WTC11 (cell line): ENCODE results near the gene S100A5. TPM values are rescaled to one million over a fixed set of nuclear protein-coding genes. Genes with fewer than 3 reads are reported as not detected.
A peak's percentile ranks its signal among the peaks of the same experiment; 100 is the strongest.

Source experiments
- ATAC-seq: fragments of 200-7000 bp; cut with Tn5 transposase; 2 replicates; pipeline ENCODE4 v1.10.0; 2021; ENCODE audit warnings: mild to moderate bottlenecking, moderate library complexity
- CTCF ChIA-PET: fragments of 300-600 bp; sonication (Branson Sonifier 250); formaldehyde crosslinking; loops from one replicate; lab custom pipeline; 2021; ENCODE audit warnings: antibody characterized with exemption; lab: Charles Lee
- POLR2A ChIA-PET: fragments of 350-600 bp; sonication (Branson Sonifier 250); formaldehyde crosslinking; loops from one replicate; lab custom pipeline; 2021; ENCODE audit warnings: antibody characterized with exemption; lab: Charles Lee
- DNase-seq: peaks from one replicate; pipeline ENCODE4 v3.0.0; 2021; ENCODE audit warnings: low spot score
- H3K27ac Mint-ChIP-seq: 2 replicates; pipeline ENCODE4 v1.8.0; 2021; ENCODE audit warnings: mixed read lengths
- H3K27me3 Mint-ChIP-seq: 2 replicates; pipeline ENCODE4 v1.8.0; 2021; ENCODE audit warnings: low read depth, mild to moderate bottlenecking, moderate library complexity, mixed read lengths
- H3K36me3 Mint-ChIP-seq: 2 replicates; pipeline ENCODE4 v1.8.0; 2021; ENCODE audit warnings: mixed read lengths
- H3K4me1 Mint-ChIP-seq: 2 replicates; pipeline ENCODE4 v1.8.0; 2022; ENCODE audit warnings: mixed read lengths
- H3K4me3 Mint-ChIP-seq: 2 replicates; pipeline ENCODE4 v1.8.0; 2021; ENCODE audit warnings: mild to moderate bottlenecking, moderate library complexity, mixed read lengths
- H3K9me3 Mint-ChIP-seq: 2 replicates; pipeline ENCODE4 v1.8.0; 2021; ENCODE audit warnings: mixed read lengths
- CDX4 ChIP-seq: fragments of 250-450 bp; sonication (Bioruptor Pico); IDR thresholded peaks from 2 replicates; pipeline ENCODE4 v1.9.0; 2021; ENCODE audit warnings: moderate library complexity, mild to moderate bottlenecking, inconsistent platforms, borderline replicate concordance
- CREB1 ChIP-seq: sonication (generic); formaldehyde crosslinking; IDR thresholded peaks from 2 replicates; pipeline ENCODE4 v1.8.0; 2023; ENCODE audit warnings: mild to moderate bottlenecking, missing genetic modification reagents
- CREM ChIP-seq: sonication (generic); formaldehyde crosslinking; IDR thresholded peaks from 2 replicates; pipeline ENCODE4 v1.8.1; 2022; ENCODE audit warnings: mild to moderate bottlenecking, missing genetic modification reagents, moderate library complexity
- FOXK1 ChIP-seq: sonication (generic); formaldehyde crosslinking; IDR thresholded peaks from 2 replicates; pipeline ENCODE4 v1.8.0; 2022; ENCODE audit warnings: mild to moderate bottlenecking, moderate library complexity, missing genetic modification reagents
- HMGA2 ChIP-seq: fragments of 250-450 bp; sonication (Bioruptor Pico); IDR thresholded peaks from 2 replicates; pipeline ENCODE4 v1.4.0; 2021; ENCODE audit warnings: mild to moderate bottlenecking, moderate library complexity
- IRF2 ChIP-seq: sonication (generic); formaldehyde crosslinking; IDR thresholded peaks from 2 replicates; pipeline ENCODE4 v1.8.0; 2022; ENCODE audit warnings: low read depth, missing genetic modification reagents, borderline replicate concordance
- JAZF1 ChIP-seq: fragments of 250-450 bp; sonication (Bioruptor Pico); IDR thresholded peaks from 2 replicates; pipeline ENCODE4 v1.9.0; 2021; ENCODE audit warnings: moderate library complexity, mild to moderate bottlenecking, inconsistent platforms
- MLX ChIP-seq: sonication (generic); formaldehyde crosslinking; IDR thresholded peaks from 2 replicates; pipeline ENCODE4 v1.8.1; 2023; ENCODE audit warnings: mild to moderate bottlenecking, missing genetic modification reagents, moderate library complexity
- MXD4 ChIP-seq: fragments of 250-450 bp; sonication (Bioruptor Pico); IDR thresholded peaks from 2 replicates; pipeline ENCODE4 v1.8.0; 2021; ENCODE audit warnings: mild to moderate bottlenecking, moderate library complexity, borderline replicate concordance
- NFE2L1 ChIP-seq: sonication (generic); formaldehyde crosslinking; IDR thresholded peaks from 2 replicates; pipeline ENCODE4 v1.8.1; 2023; ENCODE audit warnings: missing genetic modification reagents
- NR2C2 ChIP-seq: sonication (generic); formaldehyde crosslinking; IDR thresholded peaks from 2 replicates; pipeline ENCODE4 v1.8.0; 2022; ENCODE audit warnings: mild to moderate bottlenecking, missing genetic modification reagents
- OVOL2 ChIP-seq: fragments of 250-450 bp; sonication (Bioruptor Pico); IDR thresholded peaks from 2 replicates; pipeline ENCODE4 v1.9.0; 2021; ENCODE audit warnings: mild to moderate bottlenecking, borderline replicate concordance
- RELA ChIP-seq: sonication (generic); formaldehyde crosslinking; IDR thresholded peaks from 2 replicates; pipeline ENCODE4 v1.8.1; 2022; ENCODE audit warnings: missing genetic modification reagents, mild to moderate bottlenecking, borderline replicate concordance
- SMAD3 ChIP-seq: sonication (generic); formaldehyde crosslinking; IDR thresholded peaks from 2 replicates; pipeline ENCODE4 v1.8.0; 2022; ENCODE audit warnings: missing genetic modification reagents, mild to moderate bottlenecking, borderline replicate concordance
- SP1 ChIP-seq: sonication (generic); formaldehyde crosslinking; conservative IDR thresholded peaks from 2 replicates; pipeline ENCODE4 v1.8.1; 2022; ENCODE audit warnings: missing genetic modification reagents
- USF2 ChIP-seq: sonication (generic); formaldehyde crosslinking; IDR thresholded peaks from 2 replicates; pipeline ENCODE4 v1.8.1; 2023; ENCODE audit warnings: mild to moderate bottlenecking, missing genetic modification reagents, moderate library complexity
- ZBTB21 ChIP-seq: sonication (generic); formaldehyde crosslinking; IDR thresholded peaks from 2 replicates; pipeline ENCODE4 v1.8.1; 2023; ENCODE audit warnings: mild to moderate bottlenecking, missing genetic modification reagents, borderline replicate concordance
- ZMAT4 ChIP-seq: fragments of 250-450 bp; sonication (Bioruptor Pico); IDR thresholded peaks from 2 replicates; pipeline ENCODE4 v1.9.0; 2021; ENCODE audit warnings: mild to moderate bottlenecking
- ZNF232 ChIP-seq: sonication (generic); formaldehyde crosslinking; IDR thresholded peaks from 2 replicates; pipeline ENCODE4 v1.8.0; 2022; ENCODE audit warnings: mild to moderate bottlenecking, missing genetic modification reagents
- ZNF423 ChIP-seq: fragments of 250-450 bp; sonication (Bioruptor Pico); IDR thresholded peaks from 2 replicates; pipeline ENCODE4 v2.1.2; 2022; ENCODE audit warnings: mild to moderate bottlenecking, moderate library complexity
- ZNF425 ChIP-seq: fragments of 250-450 bp; sonication (Bioruptor Pico); conservative IDR thresholded peaks from 2 replicates; pipeline ENCODE4 v1.9.0; 2021; ENCODE audit warnings: mild to moderate bottlenecking
- ZSCAN18 ChIP-seq: fragments of 250-450 bp; sonication (Bioruptor Pico); IDR thresholded peaks from 2 replicates; pipeline ENCODE4 v2.1.2; 2022; ENCODE audit warnings: mild to moderate bottlenecking, moderate library complexity
- total RNA-seq: library from RNA; stranded (reverse); gene quantifications from 3 replicates; pipeline ENCODE4 v1.2.3, GENCODE V29; 2021

The S100A5 gene
- total RNA-seq, 1 experiment from 2014 or later = not detected

- H3K4me1 Mint-ChIP-seq = peaks cover 50% of the 10 kb centered on the region
- H3K9me3 Mint-ChIP-seq = no peaks in the 10 kb centered on the region
- no peak for DNase-seq
- peaks cover 24% of the 10 kb centered on the region for H3K27me3 Mint-ChIP-seq
- no peak for TF ChIP-seq NR2C2 (CRISPR knock-in tag)
- TF ChIP-seq NFE2L1 = no peak
- TF ChIP-seq JAZF1 (CRISPR knock-in tag) = no peak
- TF ChIP-seq HMGA2 (CRISPR knock-in tag) = no peak
- TF ChIP-seq ZNF423 (CRISPR knock-in tag) = no peak
- ChIA-PET CTCF (interaction anchor here (0.9 to 10.8 kb wide), 18 partner anchors 13 to 178 kb away, joined by 3 to 188 read pairs (median 16); partner anchors contain the start of genes S100A1, S100A13, S100A16 and S100A2), POLR2A (no interaction called here)
- no peaks in the 10 kb centered on the region for H3K36me3 Mint-ChIP-seq
- H3K27ac Mint-ChIP-seq = no peak overlapping the region
- no peak overlapping the region for H3K4me3 Mint-ChIP-seq
- ATAC-seq = no peak
Measured at GRCh38 chr1:153531638-153532037, 9.1 kb downstream of the S100A5 start.

GRCh38 chr1:153527683-153528040 lies 13.1 kb downstream of the S100A5 start:
- TF ChIP-seq SMAD3 (CRISPR knock-in tag) = no peak
- no peak for TF ChIP-seq FOXK1 (CRISPR knock-in tag)
- no peak for TF ChIP-seq ZNF232
- no peak for TF ChIP-seq CREM
- TF ChIP-seq ZMAT4 = no peak
- TF ChIP-seq ZNF425 = no peak
- TF ChIP-seq ZSCAN18 (CRISPR knock-in tag) = no peak
- TF ChIP-seq RELA (CRISPR knock-in tag) = no peak
- TF ChIP-seq ZBTB21 (CRISPR knock-in tag) = no peak
- ChIA-PET CTCF (interaction anchor here (0.9 to 3.6 kb wide), 4 partner anchors 8 to 100 kb away, joined by 3 to 13 read pairs (median 4); partner anchors contain the start of genes S100A13 and S100A6), POLR2A (no interaction called here)
- Mint-ChIP-seq H3K36me3 (peaks cover 1% of the 10 kb centered on the region), H3K9me3 (peaks cover 2% of the 10 kb centered on the region), H3K27ac (no peak overlapping the region), H3K4me1 (peaks cover 30% of the 10 kb centered on the region), H3K27me3 (peaks cover 2% of the 10 kb centered on the region), H3K4me3 (no peak overlapping the region)
- DNase-seq (no peak), ATAC-seq (no peak)

- H3K9me3 Mint-ChIP-seq = peaks cover 6% of the 10 kb centered on the region
- H3K36me3 Mint-ChIP-seq = peaks cover 4% of the 10 kb centered on the region
- H3K27ac Mint-ChIP-seq = no peak overlapping the region
- CTCF ChIA-PET = interaction anchor here (0.9 to 3.6 kb wide), 5 partner anchors 9 to 100 kb away, joined by 3 to 15 read pairs (median 4); partner anchors contain the start of genes S100A13 and S100A6
- DNase-seq (no peak), ATAC-seq (peak; percentile 69)
- no peak for TF ChIP-seq SMAD3 (CRISPR knock-in tag)
- TF ChIP-seq CDX4 (CRISPR knock-in tag) = no peak
- no peak for TF ChIP-seq USF2 (CRISPR knock-in tag)
- no peak for TF ChIP-seq IRF2
- no peak for TF ChIP-seq SP1 (CRISPR knock-in tag)
- no peak for TF ChIP-seq CREB1 (CRISPR knock-in tag)
- TF ChIP-seq OVOL2 = no peak
- no peak for TF ChIP-seq MXD4 (CRISPR knock-in tag)
- no peak for TF ChIP-seq MLX (CRISPR knock-in tag)
- H3K4me3 Mint-ChIP-seq = no peak overlapping the region
- H3K27me3 Mint-ChIP-seq = peaks cover 7% of the 10 kb centered on the region
- POLR2A ChIA-PET = no interaction called here
- H3K4me1 Mint-ChIP-seq = peaks cover 25% of the 10 kb centered on the region
Measured at GRCh38 chr1:153527023-153527682, 13.6 kb downstream of the S100A5 start.
